AML-193 (cell line): Measurements from ENCODE around the gene KDF1.
A peak's percentile ranks its signal among the peaks of the same experiment; 100 is the strongest.
"Not testable (repeated sequence)": the region's sequence is repeated elsewhere in the genome, so short reads cannot be mapped to it uniquely, and the experiment has no call there.

ENCODE experiments used
- DNase-seq, 2 experiments: peaks; one replicate each; lab custom pipeline; 2025; lab: John Stamatoyannopoulos, UW

Gene KDF1

GRCh38 chr1:26956321-26956720 lies 3.9 kb downstream of the KDF1 start:
- no peak for DNase-seq

GRCh38 chr1:26953374-26953773 lies 6.9 kb downstream of the KDF1 start:
- no peak for DNase-seq

- DNase-seq: no peak
Observed at GRCh38 chr1:26951821-26952497, 8.3 kb downstream of the KDF1 start.

GRCh38 chr1:26951216-26951615 lies 9.1 kb downstream of the KDF1 start:
- no peak for DNase-seq

- DNase-seq: no peak
Observed at GRCh38 chr1:26950602-26951001, 9.7 kb downstream of the KDF1 start.

- DNase-seq: no peak
Observed at GRCh38 chr1:26949926-26950319, 10.3 kb downstream of the KDF1 start.

- no peak for DNase-seq
Observed at GRCh38 chr1:26949266-26949925, 10.9 kb downstream of the KDF1 start.

GRCh38 chr1:26948725-26949057 lies 11.6 kb downstream of the KDF1 start:
- DNase-seq: not testable (repeated sequence)

GRCh38 chr1:26946270-26946669 lies 14.0 kb downstream of the KDF1 start:
- DNase-seq: no peak

- no peak for DNase-seq
Observed at GRCh38 chr1:26945728-26946127, 14.5 kb downstream of the KDF1 start.

GRCh38 chr1:26945138-26945537 lies 15.1 kb downstream of the KDF1 start:
- no peak for DNase-seq

- no peak for DNase-seq
Observed at GRCh38 chr1:26942656-26943055, 17.6 kb downstream of the KDF1 start.

- no peak for DNase-seq
Observed at GRCh38 chr1:26941311-26941710, 19.0 kb downstream of the KDF1 start.

- DNase-seq: no peak
Observed at GRCh38 chr1:26938659-26939025, 21.6 kb downstream of the KDF1 start.

- no peak for DNase-seq
Observed at GRCh38 chr1:26938004-26938658, 22.1 kb downstream of the KDF1 start.

GRCh38 chr1:26936823-26937222 lies 23.4 kb downstream of the KDF1 start:
- DNase-seq: no peak

- no peak for DNase-seq
Observed at GRCh38 chr1:26932531-26932930, 27.7 kb downstream of the KDF1 start.

- no peak for DNase-seq
Observed at GRCh38 chr1:26923711-26924110, 36.6 kb downstream of the KDF1 start.

GRCh38 chr1:26922901-26923300 lies 37.4 kb downstream of the KDF1 start:
- no peak for DNase-seq

- no peak for DNase-seq
Observed at GRCh38 chr1:26922431-26922729, 37.9 kb downstream of the KDF1 start.

GRCh38 chr1:26921540-26922430 lies 38.5 kb downstream of the KDF1 start, which contains the start of gene NUDC:
Gene NUDC (plus strand): TSS chr1:26921743. CDS start chr1:26921849, 106 bp downstream.
- DNase-seq: peak; percentile 93 to 94

- no peak for DNase-seq
Observed at GRCh38 chr1:26921126-26921539, 39.1 kb downstream of the KDF1 start.
